GM21786 (cell line): ENCODE data around the gene IL31.
"Not testable (repeated sequence)": the region's sequence is repeated elsewhere in the genome, so short reads cannot be mapped to it uniquely, and the experiment has no call there.

Experiments
- ATAC-seq: cut with Tn5 transposase; IDR thresholded peaks from one replicate; pipeline ENCODE4 v1.9.1; 2021; ENCODE audit not compliant: unreplicated experiment

The IL31 gene

DNA sequence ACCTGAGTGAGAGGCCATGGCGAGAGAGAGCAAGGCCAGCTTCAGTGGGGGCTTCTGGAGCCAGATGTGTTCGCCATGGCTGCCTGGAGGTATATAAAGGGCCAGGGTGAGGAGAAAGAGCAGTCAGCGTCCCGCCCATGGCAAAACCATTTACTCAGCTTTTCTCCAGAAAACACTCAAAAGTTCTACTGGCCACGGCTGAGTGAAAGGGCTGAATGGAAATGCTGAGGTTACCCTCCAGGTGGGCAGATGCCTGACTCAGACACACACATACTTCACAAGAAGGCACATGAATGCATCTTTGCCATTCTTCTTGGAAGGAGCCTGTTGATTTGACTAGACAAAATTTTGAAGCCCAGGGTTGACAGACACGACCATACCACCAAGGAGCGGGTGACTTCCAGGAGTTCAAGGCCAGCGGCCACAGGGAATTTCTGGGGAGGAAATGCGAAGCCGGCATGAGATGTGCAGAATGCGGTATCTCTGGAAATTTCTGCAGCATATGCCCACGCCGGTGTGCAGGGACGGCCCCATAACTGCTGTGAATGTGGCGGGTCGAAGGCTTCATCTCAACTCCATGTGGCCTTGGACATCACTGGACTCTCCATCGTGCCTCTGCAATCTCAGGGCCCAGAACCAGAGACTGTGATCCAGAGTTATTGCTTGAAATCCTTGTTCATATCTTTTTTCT, at the start of gene IL31:
IL31 (minus strand) TSS at position 67 of the 691 bp plus-strand sequence; CDS start at position 18, 49 bp downstream.
- ATAC-seq: no peak

DNA sequence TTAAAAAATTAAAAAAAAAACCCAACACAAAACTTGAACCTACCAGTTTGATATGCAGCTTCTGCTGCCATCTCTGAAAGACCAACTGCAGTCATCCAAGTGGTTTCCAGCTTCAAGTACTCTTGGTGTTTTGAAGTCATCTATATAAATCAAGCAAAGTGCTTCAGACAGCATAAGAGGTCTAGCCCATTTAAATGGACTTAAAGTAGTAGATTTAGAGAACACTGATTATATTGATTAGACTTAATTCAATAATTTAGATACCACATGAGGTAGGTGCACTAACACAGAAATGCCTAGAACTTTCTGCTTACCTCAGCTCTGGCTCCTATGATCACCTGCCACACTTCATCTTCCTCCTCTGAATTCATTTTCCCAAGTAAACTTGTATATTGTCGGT, 42.4 kb upstream of the IL31 start:
- ATAC-seq: no peak

DNA sequence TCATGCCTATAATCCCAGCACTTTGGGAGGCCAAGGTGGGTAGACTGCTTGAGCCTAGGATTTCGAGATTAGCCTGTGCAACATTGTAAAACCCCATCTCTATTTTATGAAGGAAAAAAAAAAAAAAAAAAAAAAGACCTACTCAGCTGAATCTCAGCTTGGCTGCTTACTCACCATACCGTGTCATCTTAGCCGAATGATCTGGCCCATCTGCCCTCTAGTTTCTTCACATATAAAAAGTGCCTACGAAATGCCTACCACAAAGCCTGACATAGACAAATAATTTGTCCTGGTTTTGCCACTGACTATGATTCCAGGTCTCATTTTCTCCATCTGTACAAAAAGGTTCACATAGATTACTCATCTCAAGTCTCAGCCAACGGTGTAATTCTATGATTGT, 41.8 kb upstream of the IL31 start:
- no peak for ATAC-seq

DNA sequence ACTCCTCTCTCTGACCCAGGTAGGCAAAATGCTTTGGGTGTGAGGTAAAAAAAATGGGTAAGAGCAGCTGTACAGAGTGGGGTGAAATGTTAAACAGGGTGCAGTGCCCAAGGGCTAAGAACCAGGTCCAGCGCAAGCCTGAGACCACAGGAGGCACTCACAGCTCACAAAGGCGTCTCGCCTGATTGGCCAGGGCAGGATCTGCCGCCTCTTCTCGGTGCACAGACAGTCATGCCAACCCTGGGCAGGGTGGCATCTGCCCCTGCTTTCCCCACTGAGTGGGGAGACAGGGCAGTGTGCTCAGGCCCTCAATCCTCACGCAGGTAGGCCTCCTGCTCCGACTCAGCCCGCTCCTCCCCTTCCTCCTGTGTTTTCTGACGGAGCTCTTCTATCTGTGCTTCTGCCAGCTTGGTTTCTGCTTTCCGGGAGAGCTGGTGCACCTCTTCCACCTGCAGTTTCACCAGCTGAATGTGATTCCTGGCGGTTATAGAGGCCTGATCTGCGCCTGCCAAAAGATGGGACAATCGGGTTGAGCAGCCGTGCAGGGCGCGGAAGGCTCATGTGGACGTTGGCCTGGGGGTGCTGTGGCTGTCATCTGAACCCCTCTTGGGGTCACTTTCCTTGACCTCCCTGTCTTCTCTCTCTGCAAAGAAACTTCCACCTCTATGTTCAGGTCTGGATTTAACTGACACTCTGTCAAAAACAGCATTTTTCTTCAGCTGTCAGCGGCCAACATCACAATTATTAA, 34.2 kb upstream of the IL31 start:
- ATAC-seq: no peak

DNA sequence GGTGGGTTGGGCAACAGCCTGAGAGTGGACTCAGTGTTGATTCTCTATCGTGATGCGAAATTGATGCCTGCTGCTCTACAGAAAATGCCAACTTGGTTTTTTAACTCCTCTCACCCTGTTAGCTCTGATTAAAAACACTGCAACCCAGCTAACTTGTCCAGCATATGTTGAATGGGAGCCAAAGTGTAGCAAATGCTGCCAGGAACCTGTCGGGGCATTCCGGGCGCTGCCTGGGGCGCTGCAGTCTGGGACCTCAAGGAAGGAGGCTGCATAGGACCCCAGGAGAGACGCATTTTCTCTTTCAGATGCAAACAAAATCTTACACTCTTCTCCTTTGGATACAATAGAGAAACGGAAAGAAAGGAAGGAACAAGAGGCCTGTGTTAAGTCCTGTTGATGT, 33.4 kb upstream of the IL31 start:
- no peak for ATAC-seq

DNA sequence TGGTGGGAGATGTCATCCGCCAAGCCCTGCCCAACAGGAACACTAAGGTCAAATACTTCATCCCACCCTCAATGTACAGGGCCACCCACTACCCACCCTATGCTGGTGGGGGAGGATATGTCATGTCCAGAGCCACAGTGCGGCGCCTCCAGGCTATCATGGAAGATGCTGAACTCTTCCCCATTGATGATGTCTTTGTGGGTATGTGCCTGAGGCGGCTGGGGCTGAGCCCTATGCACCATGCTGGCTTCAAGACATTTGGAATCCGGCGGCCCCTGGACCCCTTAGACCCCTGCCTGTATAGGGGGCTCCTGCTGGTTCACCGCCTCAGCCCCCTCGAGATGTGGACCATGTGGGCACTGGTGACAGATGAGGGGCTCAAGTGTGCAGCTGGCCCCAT, 33.0 kb upstream of the IL31 start:
- ATAC-seq: no peak

DNA sequence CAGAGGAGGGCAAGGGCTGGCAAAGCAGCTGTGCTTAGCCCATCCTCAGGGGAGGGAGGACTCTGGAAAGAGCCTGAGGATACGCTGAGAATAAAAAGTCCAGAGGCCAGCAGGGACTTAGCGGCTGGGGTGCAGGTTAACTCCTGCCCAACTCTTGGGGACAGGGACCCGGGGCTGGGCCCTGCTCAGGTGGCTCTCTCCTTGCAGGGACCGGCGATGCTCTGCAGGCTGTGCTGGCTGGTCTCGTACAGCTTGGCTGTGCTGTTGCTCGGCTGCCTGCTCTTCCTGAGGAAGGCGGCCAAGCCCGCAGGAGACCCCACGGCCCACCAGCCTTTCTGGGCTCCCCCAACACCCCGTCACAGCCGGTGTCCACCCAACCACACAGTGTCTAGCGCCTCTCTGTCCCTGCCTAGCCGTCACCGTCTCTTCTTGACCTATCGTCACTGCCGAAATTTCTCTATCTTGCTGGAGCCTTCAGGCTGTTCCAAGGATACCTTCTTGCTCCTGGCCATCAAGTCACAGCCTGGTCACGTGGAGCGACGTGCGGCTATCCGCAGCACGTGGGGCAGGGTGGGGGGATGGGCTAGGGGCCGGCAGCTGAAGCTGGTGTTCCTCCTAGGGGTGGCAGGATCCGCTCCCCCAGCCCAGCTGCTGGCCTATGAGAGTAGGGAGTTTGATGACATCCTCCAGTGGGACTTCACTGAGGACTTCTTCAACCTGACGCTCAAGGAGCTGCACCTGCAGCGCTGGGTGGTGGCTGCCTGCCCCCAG, 32.3 kb upstream of the IL31 start:
- no peak for ATAC-seq

DNA sequence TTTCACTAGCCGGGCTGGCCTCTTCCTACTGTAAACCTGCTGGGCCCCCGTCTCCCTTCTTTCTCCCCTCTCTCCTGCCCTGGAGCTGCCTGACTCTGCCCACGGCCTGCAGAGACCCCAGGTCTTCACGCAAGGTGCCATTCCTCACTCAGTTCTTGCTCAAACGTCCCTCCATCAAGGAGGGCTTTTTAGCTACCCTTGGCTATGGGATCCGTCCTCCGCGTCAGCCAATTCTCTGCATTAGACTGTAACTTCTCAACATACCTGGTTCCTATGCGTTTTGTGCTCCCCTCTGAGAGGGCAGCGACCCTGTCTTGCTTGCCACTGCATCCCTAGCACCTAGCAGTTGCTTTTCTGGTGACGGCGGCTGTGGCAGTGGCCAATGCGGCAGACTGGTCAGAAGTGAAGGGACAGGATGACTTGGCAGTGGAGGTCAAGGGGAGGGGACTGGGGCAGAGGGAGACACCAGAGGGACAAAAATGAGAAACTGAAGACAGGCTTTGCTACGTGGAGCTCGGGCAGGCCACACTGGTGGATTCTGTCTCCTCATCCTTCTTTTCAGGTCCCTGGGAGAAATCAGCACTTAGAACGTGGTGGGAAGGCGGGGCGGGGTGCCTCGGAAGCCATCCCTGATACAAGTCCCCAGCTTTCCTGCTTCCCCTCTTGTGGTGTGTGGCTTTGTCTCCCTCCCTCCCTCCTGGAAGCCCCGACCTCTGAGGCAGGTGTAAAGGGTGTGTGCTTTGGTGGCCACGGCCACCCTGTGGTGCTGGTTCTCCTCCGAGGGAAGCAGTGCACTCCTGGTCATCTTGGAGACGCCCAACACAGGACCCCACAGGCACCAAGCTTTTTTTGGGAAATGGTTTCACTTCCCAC, 31.3 kb upstream of the IL31 start:
- ATAC-seq: no peak

DNA sequence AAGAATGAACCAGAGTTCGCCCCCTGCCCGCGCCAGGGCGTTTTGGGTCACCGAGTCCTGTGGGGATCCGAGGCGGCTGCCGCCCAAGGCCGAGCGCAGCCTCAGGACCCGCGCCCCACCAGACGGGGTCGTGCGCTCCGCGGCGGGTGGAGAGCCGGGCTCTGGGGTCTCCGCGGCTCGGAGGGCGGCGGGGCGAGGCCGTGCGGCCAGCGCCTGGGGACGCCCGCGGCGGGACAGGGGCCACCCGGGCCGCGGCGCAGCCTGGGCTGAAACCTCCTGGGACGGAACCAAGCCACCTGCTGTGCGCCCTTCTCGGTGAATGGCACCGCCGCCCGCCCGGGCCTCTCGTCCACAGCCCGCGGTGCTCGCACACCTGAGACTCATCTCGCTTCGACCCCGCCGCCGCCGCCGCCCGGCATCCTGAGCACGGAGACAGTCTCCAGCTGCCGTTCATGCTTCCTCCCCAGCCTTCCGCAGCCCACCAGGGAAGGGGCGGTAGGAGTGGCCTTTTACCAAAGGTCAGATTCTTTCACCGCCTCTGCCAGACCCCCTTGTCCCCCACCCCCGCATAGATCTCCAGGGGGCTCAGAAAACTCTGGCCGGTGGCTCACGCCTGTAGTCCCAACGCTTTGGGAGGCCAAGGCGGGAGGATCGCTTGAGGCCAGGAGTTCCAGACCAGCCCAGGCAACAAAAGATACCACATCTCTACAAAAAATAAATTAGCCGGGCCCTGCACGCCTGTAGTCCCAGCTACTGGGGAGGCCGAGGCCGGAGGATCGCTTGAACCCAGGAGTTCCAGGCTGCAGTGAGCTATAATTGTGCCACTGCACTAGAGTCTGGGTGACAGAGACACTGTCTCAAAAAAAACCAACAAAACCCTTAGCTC, 30.4 kb upstream of the IL31 start:
- no peak for ATAC-seq

DNA sequence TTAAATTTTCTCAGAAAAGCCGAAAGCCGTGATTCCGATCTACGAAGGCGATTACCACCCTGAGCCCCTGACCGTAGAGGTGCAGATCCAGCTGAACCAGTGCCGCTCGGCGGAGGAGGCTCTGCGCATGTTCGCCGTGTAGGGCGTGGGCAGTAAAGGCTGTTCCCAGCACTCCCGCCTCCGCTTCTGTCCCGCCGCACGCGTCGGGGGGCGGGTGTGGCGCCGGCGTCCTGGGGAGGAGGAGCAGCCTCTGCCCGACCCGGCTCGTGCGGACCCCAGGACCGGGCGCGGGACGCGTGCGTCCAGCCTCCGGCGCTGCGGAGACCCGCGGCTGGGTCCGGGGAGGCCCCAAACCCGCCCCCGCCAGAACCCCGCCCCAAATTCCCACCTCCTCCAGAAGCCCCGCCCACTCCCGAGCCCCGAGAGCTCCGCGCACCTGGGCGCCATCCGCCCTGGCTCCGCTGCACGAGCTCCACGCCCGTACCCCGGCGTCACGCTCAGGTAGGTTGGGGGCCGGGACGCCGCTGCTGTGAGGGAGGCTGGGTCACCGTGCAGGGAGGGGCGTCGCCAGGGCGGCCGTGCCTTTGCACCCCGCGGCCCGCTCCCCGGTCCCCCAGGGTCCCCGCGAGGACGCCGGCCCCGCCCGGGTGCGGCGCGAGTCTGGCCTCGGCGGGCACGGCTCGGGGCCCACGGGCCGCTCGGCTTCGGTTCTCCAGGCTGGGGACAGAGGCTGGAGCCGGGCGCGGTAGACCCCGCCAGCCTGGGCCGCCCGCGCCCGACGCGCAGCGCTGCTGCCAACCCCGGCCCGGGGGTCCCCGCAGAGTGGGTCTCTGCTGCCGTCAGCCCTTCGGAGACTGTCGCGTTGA, 29.5 kb upstream of the IL31 start, which contains the start of gene B3GNT4:
B3GNT4 (plus strand) TSS at position 409 of the 866 bp plus-strand sequence. CDS start 910 bp downstream, outside the sequence.
- ATAC-seq: no peak

DNA sequence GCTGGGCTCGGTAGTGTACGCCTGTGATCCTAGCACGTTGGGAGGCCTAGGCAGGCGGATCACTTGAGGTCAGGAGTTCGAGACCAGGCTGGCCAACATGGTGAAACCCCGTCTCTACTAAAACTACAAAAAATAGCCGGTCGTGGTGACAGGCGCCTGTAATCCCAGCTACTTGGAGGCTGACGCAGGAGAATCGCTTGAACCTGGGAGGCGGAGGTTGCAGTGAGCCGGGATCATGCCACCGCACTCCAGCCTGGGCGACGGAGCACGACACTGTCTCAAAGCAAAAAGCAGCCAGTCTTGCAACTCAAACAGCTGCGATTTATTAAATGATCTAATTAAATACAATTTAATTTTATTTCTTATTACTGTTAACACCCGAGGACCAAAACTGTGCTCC, 28.8 kb upstream of the IL31 start:
- ATAC-seq: not testable (repeated sequence)

DNA sequence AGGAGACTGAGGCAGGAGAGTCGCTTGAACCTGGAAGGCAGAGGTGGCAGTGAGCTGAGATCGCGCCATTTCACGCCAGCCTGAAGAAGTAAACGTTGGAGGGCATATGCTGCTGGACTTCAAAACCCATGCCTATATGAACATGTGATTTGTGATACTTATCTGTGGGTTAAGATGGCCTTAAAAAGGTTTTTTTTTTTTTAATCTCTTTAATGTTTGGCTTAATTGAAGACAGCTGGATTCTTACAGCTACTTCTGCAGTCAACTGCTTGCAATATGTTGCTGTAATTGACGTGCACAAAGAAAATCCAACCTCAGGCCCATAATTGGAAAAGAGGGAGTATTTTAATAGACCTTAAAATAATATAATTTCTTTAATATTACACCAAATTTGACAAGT, 28.0 kb upstream of the IL31 start:
- ATAC-seq: no peak

DNA sequence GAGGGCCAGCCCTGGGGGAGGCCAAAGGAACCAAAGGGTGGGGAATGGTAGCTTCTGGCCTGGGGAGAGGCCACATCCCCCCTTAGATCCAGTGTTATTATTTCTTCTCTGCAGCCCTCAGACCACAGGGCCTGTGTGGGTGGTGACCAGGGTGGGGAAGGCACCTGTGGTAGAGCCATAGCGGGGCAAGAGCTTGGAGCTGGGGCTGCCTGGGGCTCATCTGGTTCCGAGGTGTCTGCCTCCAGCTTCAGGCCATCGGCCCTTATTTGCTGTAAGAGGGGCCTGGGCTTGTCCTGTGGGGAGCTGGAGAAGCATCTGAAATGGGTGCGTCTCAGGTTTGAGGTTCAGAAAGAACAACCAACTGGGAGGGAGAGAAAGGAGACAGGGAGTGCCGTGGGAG, 27.4 kb upstream of the IL31 start:
- ATAC-seq: no peak

DNA sequence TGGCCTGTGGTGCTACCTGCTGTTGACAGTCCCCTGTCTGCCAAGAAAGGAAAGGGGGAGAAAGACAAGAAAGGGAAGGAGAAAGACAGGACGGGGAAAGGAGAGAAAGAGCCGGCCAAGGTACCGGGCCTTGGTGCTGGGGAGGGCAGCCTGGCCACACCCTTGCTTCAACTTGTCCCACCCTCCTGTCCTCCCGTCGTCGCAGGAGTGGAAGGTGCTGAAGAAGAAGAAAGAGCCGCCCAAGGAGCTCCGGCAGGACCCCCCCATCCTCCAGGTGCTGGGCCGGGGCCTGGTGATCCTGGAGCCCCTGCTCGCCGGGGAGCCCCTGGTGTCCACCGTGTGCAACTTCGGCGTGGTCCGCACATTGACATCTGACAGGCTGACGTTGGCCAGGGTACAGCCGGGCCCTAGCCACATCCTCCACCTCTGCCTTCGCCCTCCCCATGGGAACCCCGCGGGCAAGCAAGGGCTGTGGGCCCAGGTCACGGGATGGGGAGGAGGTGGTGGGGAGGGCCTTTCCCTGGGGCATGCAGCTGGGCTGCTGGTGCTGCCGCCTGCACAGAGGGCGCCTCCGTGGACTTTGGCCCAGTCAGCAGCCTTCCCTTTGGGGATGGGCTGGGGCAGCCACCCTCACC, 26.6 kb upstream of the IL31 start:
- no peak for ATAC-seq

DNA sequence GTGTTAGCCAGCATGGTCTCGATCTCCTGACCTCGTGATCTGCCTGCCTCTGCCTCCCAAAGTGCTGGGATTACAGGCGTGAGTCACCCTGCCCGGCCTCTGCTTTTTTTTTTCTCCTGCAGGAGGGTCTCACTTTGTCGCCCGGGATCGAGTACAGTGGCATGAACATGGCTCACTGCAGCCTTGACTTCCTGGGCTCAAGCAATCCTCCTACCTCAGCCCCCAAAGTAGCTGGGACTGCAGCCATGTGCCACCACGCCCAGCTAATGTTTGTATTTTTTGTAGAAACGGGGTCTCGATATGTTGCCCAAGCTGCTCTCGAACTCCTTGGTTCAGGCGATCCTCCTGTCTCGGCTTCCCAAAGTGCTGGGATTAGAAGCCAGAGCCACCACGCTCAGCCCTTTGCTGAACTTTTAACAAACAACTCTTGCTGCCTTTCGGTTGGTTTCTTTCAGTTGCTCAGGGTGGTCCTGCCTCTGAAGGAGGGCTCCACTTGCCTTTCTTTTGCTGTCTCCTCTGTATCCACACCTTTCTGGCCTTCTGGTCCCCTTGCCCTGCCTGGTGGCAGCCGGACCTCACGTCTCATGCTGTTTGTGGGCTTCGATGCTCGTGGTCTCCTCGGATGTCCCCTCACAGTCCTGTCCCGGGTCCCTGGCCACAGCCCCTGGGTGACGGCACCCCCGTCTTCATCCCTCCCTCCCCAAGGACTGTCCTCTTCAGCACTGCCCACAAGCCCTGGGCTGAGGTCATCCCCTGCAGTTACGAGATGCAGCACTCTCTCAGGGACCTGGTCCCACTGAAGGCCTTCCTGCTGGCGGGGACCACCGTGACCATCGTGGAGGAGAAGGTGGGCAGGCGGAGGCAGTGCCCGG, 25.7 kb upstream of the IL31 start:
- ATAC-seq: no peak

DNA sequence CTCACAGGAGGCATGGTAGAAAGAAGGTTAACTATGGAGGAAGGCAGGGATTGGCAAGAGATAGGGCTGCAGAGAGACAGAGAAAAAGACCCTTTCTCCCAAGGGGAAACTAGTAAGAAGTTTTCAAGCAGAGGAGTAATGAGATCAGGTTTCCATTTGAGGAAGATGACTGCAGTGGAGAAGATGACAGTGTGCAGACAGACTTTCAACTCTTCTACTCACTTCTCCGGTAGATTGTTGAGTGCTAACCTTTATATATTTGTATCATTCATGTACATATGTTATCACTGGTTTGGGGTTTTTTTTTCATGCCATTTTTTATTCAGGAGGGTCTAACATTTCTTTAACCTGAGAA, 23.6 kb upstream of the IL31 start:
- ATAC-seq: no peak

DNA sequence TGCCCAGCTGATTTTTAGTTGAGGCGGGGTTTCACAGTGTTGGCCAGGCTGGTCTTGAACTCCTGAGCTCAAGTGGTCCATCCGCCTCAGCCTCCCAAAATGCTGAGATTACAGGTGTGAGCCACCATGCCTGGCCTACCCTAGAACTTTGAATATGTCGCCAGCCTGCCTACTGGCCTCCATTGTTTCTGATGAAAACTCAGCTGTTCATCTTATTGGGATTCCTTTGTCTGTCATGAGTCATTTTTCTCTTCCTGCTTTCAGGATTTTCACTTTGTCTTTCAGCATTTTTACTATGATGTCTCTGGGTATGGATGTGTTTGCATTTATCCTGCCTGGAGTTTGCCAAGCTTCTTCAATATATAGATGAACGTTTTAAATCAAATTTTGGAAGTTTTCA, 21.4 kb upstream of the IL31 start:
- no peak for ATAC-seq

DNA sequence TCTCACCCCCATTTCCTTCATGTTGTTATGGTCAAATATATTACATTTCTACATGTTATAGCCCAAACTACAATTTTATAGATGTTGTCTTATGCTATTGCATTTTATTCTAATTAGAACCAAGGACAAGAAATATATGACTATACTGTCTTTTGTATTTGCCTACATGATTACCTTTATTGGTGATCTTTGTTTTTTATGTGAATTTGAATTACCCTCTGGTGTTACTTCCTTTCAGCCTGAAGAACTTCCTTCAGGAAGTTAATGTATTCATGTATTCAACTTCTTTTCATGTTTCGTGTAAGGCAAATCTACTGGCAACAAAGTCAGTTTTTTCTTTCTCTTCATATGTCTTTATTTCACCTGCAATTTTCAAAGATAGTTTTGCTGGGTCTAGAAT, 20.8 kb upstream of the IL31 start:
- ATAC-seq: no peak
